ENCODE data around the gene NACA2. TPM values are rescaled to one million over a fixed set of nuclear protein-coding genes. Genes with fewer than 3 reads are reported as not detected.
"Not testable (repeated sequence)": the region's sequence is repeated elsewhere in the genome, so short reads cannot be mapped to it uniquely, and the experiment has no call there.

The NACA2 gene
- total RNA-seq = not detected

- H3K27me3 Mint-ChIP-seq = peaks cover 7 to 11% of the 10 kb centered on the region in 2 donors
- H3K4me1 Mint-ChIP-seq (ENCODE audit: low read depth in 2 of 2) = no peaks in the 10 kb centered on the region
- H3K36me3 Mint-ChIP-seq = no peaks in the 10 kb centered on the region
- H3K9me3 Mint-ChIP-seq = no peaks in the 10 kb centered on the region
- no peak for ATAC-seq
- H3K27ac Mint-ChIP-seq = no peak within 1 kb of the TSS
- no peak for DNase-seq (ENCODE audit: low spot score)
- no peak within 1 kb of the TSS for H3K4me3 Mint-ChIP-seq
These were observed at the start of gene NACA2 for GRCh38 chr17:61591018-61591417. NACA2 (minus strand) TSS chr17:61591219; CDS start chr17:61591180, 39 bp downstream.

DNA sequence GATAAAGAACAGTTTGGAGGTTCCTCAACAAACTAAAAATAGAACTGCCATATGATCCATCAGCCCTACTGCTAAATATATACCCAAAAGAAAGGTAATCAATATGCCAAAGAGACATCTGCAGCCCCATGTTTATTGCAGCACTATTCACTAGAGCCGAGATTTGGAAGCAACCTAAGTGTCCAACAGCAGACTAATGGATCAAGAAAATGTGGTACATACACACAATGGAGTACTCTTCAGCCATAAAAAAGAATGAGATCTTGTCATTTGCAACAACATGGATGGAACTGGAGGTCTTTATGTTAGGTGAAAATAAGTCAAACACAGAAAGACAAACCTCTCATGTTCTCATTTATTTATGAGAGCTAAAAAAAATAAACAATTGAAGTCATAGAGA is 48.8 kb upstream of the NACA2 start:
- ATAC-seq (no peak), DNase-seq (ENCODE audit: low spot score) (no peak)
- Mint-ChIP-seq H3K36me3 (no peaks in the 10 kb centered on the region), H3K9me3 (no peaks in the 10 kb centered on the region), H3K27me3 (peaks cover 39 to 71% of the 10 kb centered on the region in 2 donors), H3K4me1 (ENCODE audit: low read depth in 2 of 2) (no peaks in the 10 kb centered on the region), H3K4me3 (no peak overlapping the region), H3K27ac (no peak overlapping the region)

DNA sequence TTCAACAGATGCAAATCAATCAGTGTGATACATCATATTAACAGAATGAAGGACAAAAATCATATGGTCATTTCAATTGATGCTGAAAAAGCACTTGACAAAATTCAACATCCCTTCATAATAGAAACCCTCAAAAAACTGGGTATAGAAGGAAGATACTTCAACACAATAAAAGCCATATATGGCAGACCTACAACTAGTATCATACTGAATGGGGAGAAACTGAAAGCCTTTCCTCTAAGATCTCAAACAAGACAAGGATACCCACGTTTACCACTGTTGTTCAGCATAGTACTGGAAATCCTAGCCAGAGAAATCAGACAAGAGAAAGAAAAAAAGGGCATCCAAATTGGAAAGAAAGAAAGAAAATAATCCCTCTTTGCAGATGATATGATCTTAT is 47.1 kb upstream of the NACA2 start:
- Mint-ChIP-seq H3K9me3 (no peaks in the 10 kb centered on the region), H3K36me3 (no peaks in the 10 kb centered on the region), H3K27me3 (peaks cover 36 to 76% of the 10 kb centered on the region in 2 donors), H3K4me1 (ENCODE audit: low read depth in 2 of 2) (no peaks in the 10 kb centered on the region), H3K27ac (no peak overlapping the region), H3K4me3 (no peak overlapping the region)
- DNase-seq (ENCODE audit: low spot score) = no peak
- no peak for ATAC-seq

GRCh38 chr17:61635913-61636432 is 45.0 kb upstream of the NACA2 start:
- no peak for ATAC-seq
- peak; percentile 61 for DNase-seq (ENCODE audit: low spot score)
- Mint-ChIP-seq H3K4me3 (no peak overlapping the region), H3K9me3 (no peaks in the 10 kb centered on the region), H3K36me3 (no peaks in the 10 kb centered on the region), H3K27me3 (peaks cover 46 to 92% of the 10 kb centered on the region in 2 donors), H3K4me1 (ENCODE audit: low read depth in 2 of 2) (no peaks in the 10 kb centered on the region), H3K27ac (no peak overlapping the region)

GRCh38 chr17:61634942-61635538 is 44.0 kb upstream of the NACA2 start:
- H3K9me3 Mint-ChIP-seq = no peaks in the 10 kb centered on the region
- no peak for DNase-seq (ENCODE audit: low spot score)
- no peak for ATAC-seq
- peaks cover 49 to 91% of the 10 kb centered on the region in 2 donors for H3K27me3 Mint-ChIP-seq
- no peak overlapping the region for H3K27ac Mint-ChIP-seq
- no peaks in the 10 kb centered on the region for H3K36me3 Mint-ChIP-seq
- H3K4me1 Mint-ChIP-seq (ENCODE audit: low read depth in 2 of 2) = no peaks in the 10 kb centered on the region
- H3K4me3 Mint-ChIP-seq = no peak overlapping the region

DNA sequence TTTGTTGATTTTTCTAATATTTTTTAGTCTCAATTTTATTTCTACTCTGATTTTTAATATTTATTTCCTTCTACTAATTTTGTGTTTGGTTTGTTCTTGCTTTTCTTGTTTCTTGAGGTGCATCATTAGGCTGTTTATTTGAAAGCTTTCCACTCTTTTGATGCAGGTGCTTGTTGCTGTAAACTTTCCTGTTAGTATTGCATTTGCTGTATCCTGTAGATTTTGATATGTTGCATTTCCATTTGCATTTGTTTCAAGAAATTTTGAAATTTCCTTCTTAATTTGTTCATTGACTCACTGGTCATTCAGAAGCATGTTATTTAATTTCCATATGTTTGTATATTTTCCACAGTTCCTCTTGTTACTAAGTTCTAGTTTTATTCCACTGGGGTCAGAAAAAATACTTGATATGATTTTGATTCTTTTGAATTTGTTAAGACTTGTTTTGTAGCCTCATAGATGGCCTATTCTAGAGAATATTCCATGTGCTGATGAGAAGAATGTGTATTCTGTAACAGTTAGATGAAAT is 43.1 kb upstream of the NACA2 start:
- H3K27ac Mint-ChIP-seq = no peak overlapping the region
- H3K36me3 Mint-ChIP-seq = no peaks in the 10 kb centered on the region
- DNase-seq (ENCODE audit: low spot score) (no peak), ATAC-seq (no peak)
- H3K4me1 Mint-ChIP-seq (ENCODE audit: low read depth in 2 of 2) = no peaks in the 10 kb centered on the region
- H3K27me3 Mint-ChIP-seq = peaks cover 45 to 82% of the 10 kb centered on the region in 2 donors
- H3K9me3 Mint-ChIP-seq = no peaks in the 10 kb centered on the region
- H3K4me3 Mint-ChIP-seq = no peak overlapping the region

GRCh38 chr17:61632826-61633225 is 41.8 kb upstream of the NACA2 start:
- Mint-ChIP-seq H3K4me3 (no peak overlapping the region), H3K36me3 (no peaks in the 10 kb centered on the region), H3K4me1 (ENCODE audit: low read depth in 2 of 2) (no peaks in the 10 kb centered on the region), H3K9me3 (no peaks in the 10 kb centered on the region), H3K27ac (no peak overlapping the region), H3K27me3 (peaks cover 40 to 69% of the 10 kb centered on the region in 2 donors)
- no peak for ATAC-seq
- DNase-seq (ENCODE audit: low spot score) = no peak

- no peaks in the 10 kb centered on the region for H3K4me1 Mint-ChIP-seq (ENCODE audit: low read depth in 2 of 2)
- no peaks in the 10 kb centered on the region for H3K9me3 Mint-ChIP-seq
- peaks cover 35 to 67% of the 10 kb centered on the region in 2 donors for H3K27me3 Mint-ChIP-seq
- H3K4me3 Mint-ChIP-seq = no peak overlapping the region
- H3K27ac Mint-ChIP-seq = no peak overlapping the region
- H3K36me3 Mint-ChIP-seq = no peaks in the 10 kb centered on the region
- ATAC-seq = no peak
- DNase-seq (ENCODE audit: low spot score) = no peak
These were observed 40.8 kb upstream of the NACA2 start for GRCh38 chr17:61631800-61632199.

GRCh38 chr17:61628158-61628557 is 37.1 kb upstream of the NACA2 start:
- not testable (repeated sequence) for DNase-seq (ENCODE audit: low spot score); H3K4me1 Mint-ChIP-seq (ENCODE audit: low read depth in 2 of 2); H3K36me3 Mint-ChIP-seq; H3K27ac Mint-ChIP-seq; H3K9me3 Mint-ChIP-seq; H3K4me3 Mint-ChIP-seq; ATAC-seq
- peaks cover 30 to 58% of the 10 kb centered on the region in 2 donors for H3K27me3 Mint-ChIP-seq

DNA sequence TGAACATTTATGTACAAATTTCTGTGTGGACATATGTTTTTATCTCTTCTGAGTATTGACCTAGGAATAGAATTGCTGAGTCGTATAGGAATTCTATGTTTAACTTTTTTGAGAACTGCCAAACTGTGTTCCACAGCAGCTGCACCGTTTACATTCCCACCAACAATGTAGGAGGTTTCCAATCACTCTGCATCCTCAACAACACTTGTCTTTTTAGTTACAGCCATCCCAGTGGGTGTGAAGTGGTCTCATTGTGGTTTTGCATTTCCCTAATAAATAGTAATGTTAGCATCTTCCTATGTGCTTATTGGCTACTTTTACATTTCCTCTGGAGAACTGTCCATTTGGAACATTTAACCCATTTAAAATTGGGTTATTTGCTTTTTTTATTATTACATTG is 36.6 kb upstream of the NACA2 start:
- no peak for DNase-seq (ENCODE audit: low spot score)
- Mint-ChIP-seq H3K4me1 (ENCODE audit: low read depth in 2 of 2) (no peaks in the 10 kb centered on the region), H3K4me3 (no peak overlapping the region), H3K27me3 (peaks cover 26 to 58% of the 10 kb centered on the region in 2 donors), H3K27ac (no peak overlapping the region), H3K36me3 (no peaks in the 10 kb centered on the region), H3K9me3 (no peaks in the 10 kb centered on the region)
- no peak for ATAC-seq

- Mint-ChIP-seq H3K27me3 (peaks cover 24 to 57% of the 10 kb centered on the region in 2 donors), H3K27ac (no peak overlapping the region), H3K9me3 (no peaks in the 10 kb centered on the region), H3K36me3 (no peaks in the 10 kb centered on the region), H3K4me3 (no peak overlapping the region), H3K4me1 (ENCODE audit: low read depth in 2 of 2) (no peaks in the 10 kb centered on the region)
- no peak for ATAC-seq
- no peak for DNase-seq (ENCODE audit: low spot score)
These were observed 36.1 kb upstream of the NACA2 start for GRCh38 chr17:61627125-61627524.

- DNase-seq (ENCODE audit: low spot score) (no peak), ATAC-seq (no peak)
- Mint-ChIP-seq H3K36me3 (no peaks in the 10 kb centered on the region), H3K4me1 (ENCODE audit: low read depth in 2 of 2) (no peaks in the 10 kb centered on the region), H3K9me3 (no peaks in the 10 kb centered on the region), H3K4me3 (no peak overlapping the region), H3K27ac (no peak overlapping the region), H3K27me3 (peaks cover 17 to 41% of the 10 kb centered on the region in 2 donors)
These were observed 34.5 kb upstream of the NACA2 start for GRCh38 chr17:61625564-61625963.

DNA sequence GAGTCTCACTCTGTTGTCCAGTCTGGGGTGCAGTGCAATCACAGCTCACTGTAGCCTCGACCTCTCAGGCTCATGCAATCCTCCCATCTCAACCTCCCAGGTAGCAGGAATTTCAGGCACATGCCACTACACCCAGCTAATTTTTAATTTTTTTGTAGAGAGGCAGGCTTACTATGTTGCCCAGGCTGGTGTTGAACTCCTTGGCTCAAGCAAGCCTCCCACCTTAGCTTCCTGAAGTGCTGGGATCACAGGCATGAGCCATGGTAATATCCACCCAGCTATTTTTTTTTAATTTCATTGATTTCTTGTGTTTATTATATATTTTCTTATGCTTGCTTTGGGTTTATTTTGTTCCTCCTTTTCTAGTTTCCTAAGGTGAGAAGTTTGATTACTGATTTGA is 33.9 kb upstream of the NACA2 start:
- no peaks in the 10 kb centered on the region for H3K36me3 Mint-ChIP-seq
- no peak overlapping the region for H3K4me3 Mint-ChIP-seq
- H3K9me3 Mint-ChIP-seq = no peaks in the 10 kb centered on the region
- DNase-seq (ENCODE audit: low spot score) (no peak), ATAC-seq (no peak)
- H3K27me3 Mint-ChIP-seq = peaks cover 17 to 40% of the 10 kb centered on the region in 2 donors
- H3K4me1 Mint-ChIP-seq (ENCODE audit: low read depth in 2 of 2) = no peaks in the 10 kb centered on the region
- no peak overlapping the region for H3K27ac Mint-ChIP-seq

GRCh38 chr17:61621317-61621716 is 30.3 kb upstream of the NACA2 start:
- no peak overlapping the region for H3K4me3 Mint-ChIP-seq
- peaks cover 4% of the 10 kb centered on the region for H3K9me3 Mint-ChIP-seq
- ATAC-seq (no peak), DNase-seq (ENCODE audit: low spot score) (no peak)
- no peaks in the 10 kb centered on the region for H3K4me1 Mint-ChIP-seq (ENCODE audit: low read depth in 2 of 2)
- peaks cover 18 to 28% of the 10 kb centered on the region in 2 donors for H3K27me3 Mint-ChIP-seq
- H3K36me3 Mint-ChIP-seq = peaks cover 8% of the 10 kb centered on the region
- H3K27ac Mint-ChIP-seq = no peak overlapping the region
